CD4-positive, CD25-positive, alpha-beta regulatory T cell (primary cell): ENCODE results near the gene RPS6KA2. TPM values are rescaled to one million over a fixed set of nuclear protein-coding genes. Genes with fewer than 3 reads are reported as not detected.

ENCODE experiments used
- ATAC-seq, 2 donors: fragments of 150-1000 bp; cut with Tn5 transposase; one replicate each; pipeline ENCODE4 v1.10.0; 2021; ENCODE audit warnings: low read depth in 2 of 2, moderate number of reproducible peaks in 2 of 2, moderate library complexity in 1 of 2
- DNase-seq, 3 donors: peaks; one replicate each; pipeline versions ENCODE4 v3.0.0 to v3.0.0-alpha.2; 2012 to 2022; ENCODE audit warnings: mixed read lengths in 1 of 3
- H3K27ac ChIP-seq: one replicate; pipeline ENCODE4 v1.7.0; 2013; ENCODE audit warnings: mild to moderate bottlenecking, low read length; ENCODE audit not compliant: insufficient read depth, poor library complexity, severe bottlenecking
- H3K27me3 ChIP-seq: one replicate; pipeline ENCODE4 v1.7.0; 2013; ENCODE audit warnings: low read length; ENCODE audit not compliant: control insufficient read depth, insufficient read depth
- H3K36me3 ChIP-seq: one replicate; pipeline ENCODE4 v1.7.0; 2013; ENCODE audit warnings: mild to moderate bottlenecking, low read length, moderate library complexity; ENCODE audit not compliant: control insufficient read depth, insufficient read depth
- H3K4me1 ChIP-seq: 2 replicates; pipeline ENCODE4 v1.7.0; 2013; ENCODE audit warnings: mild to moderate bottlenecking, low read length; ENCODE audit not compliant: insufficient read depth, control insufficient read depth, poor library complexity, severe bottlenecking
- H3K4me3 ChIP-seq: one replicate; pipeline ENCODE4 v1.7.0; 2013; ENCODE audit warnings: low read depth, mild to moderate bottlenecking, low read length, moderate library complexity
- H3K9me3 ChIP-seq, 2 experiments: 1 replicate in 1 of 2; 2 replicates in 1 of 2; pipeline ENCODE4 v1.7.0; 2013; ENCODE audit warnings: low read length in 2 of 2, mild to moderate bottlenecking in 1 of 2, moderate library complexity in 1 of 2; ENCODE audit not compliant: control insufficient read depth in 2 of 2
- H3K27ac Mint-ChIP-seq, 3 donors: one replicate each; pipeline ENCODE4 v1.8.0; 2020 to 2022; ENCODE audit warnings: mild to moderate bottlenecking in 3 of 3, mixed read lengths in 3 of 3, moderate library complexity in 2 of 3
- H3K27me3 Mint-ChIP-seq: one replicate; pipeline ENCODE4 v1.8.0; 2022; ENCODE audit warnings: mild to moderate bottlenecking, mixed read lengths
- H3K36me3 Mint-ChIP-seq: one replicate; pipeline ENCODE4 v1.8.0; 2020; ENCODE audit warnings: mixed read lengths
- H3K4me1 Mint-ChIP-seq, 4 donors: one replicate each; pipeline ENCODE4 v1.8.0; 2020 to 2022; ENCODE audit warnings: mixed read lengths in 4 of 4, mild to moderate bottlenecking in 1 of 4
- H3K4me3 Mint-ChIP-seq, 4 donors: one replicate each; pipeline ENCODE4 v1.8.0; 2020 to 2022; ENCODE audit warnings: mild to moderate bottlenecking in 4 of 4, mixed read lengths in 4 of 4, moderate library complexity in 3 of 4
- H3K9me3 Mint-ChIP-seq, 7 donors: one replicate each; pipeline ENCODE4 v1.8.0; 2020 to 2022; ENCODE audit warnings: mixed read lengths in 7 of 7, mild to moderate bottlenecking in 3 of 7, moderate library complexity in 2 of 7
- polyA plus RNA-seq, 4 donors: library from polyadenylated mRNA; unstranded; fragments of 300-500 nt; fragmentation: Illumina TruSeq; gene quantifications; one replicate each; pipeline ENCODE4 v1.2.3, GENCODE V29; 2021
- total RNA-seq: library from RNA; stranded (reverse); gene quantifications from one replicate; pipeline ENCODE4 v1.2.3, GENCODE V29; 2022

Gene RPS6KA2
- total and polyA plus RNA-seq, 5 donors from 2014 or later = 3.3 to 7.4 (median 5.2) TPM

DNA sequence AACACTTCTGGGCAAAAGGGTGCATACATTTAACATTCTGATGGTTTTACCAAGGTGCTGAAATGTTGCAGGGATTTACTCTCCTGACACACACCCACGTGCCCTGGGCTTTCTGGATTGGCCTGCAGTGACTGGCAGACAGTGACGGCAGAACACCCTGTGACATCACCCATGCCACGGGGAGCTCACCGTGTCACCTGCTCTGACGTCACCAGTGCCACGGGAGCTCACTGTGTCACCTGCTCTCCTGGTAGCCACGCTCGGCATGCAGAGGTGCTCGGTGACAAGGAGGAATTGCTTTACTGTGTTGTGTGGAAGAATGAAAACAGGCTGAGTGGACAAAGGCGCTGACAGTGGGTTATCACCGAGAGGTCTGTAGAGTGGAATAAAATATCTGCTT lies 139.9 kb downstream of the RPS6KA2 start:
- H3K4me1 Mint-ChIP-seq = peaks cover 14 to 40% (median 31%) of the 10 kb centered on the region in 4 donors
- H3K4me3 Mint-ChIP-seq = peak overlapping the region; percentile 56 to 83 (median 73)
- H3K36me3 ChIP-seq = no peaks in the 10 kb centered on the region
- H3K4me3 ChIP-seq = peak overlapping the region; percentile 71
- no peaks in the 10 kb centered on the region for H3K9me3 ChIP-seq
- no peak for DNase-seq
- H3K27me3 ChIP-seq = no peaks in the 10 kb centered on the region
- peaks cover 23% of the 10 kb centered on the region for H3K4me1 ChIP-seq
- H3K27me3 Mint-ChIP-seq = no peaks in the 10 kb centered on the region
- peaks cover 14% of the 10 kb centered on the region for H3K36me3 Mint-ChIP-seq
- peak overlapping the region; percentile 78 for H3K27ac ChIP-seq
- peaks cover 0 to 2% (median 0%) of the 10 kb centered on the region in 7 donors for H3K9me3 Mint-ChIP-seq
- H3K27ac Mint-ChIP-seq = peak overlapping the region in 2 of 3 donors; percentile 92 to 96
- no peak for ATAC-seq

DNA sequence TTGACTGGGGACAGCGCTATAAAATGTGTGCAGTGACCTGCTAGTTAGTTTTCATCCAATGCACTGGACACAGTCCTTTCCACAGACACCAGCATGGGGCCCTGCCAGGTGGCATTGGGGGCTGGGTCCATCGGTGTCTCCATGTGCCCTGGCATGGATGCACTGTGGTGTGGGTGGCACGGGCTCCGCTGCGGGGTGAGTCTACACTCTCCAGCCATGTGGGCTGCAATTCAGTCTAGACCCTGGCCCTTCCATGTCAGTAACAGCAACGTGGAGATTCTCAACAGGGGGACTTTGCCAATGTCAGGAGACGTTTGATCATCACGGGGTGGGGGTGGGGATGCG lies 140.5 kb downstream of the RPS6KA2 start:
- no peak overlapping the region for H3K4me3 Mint-ChIP-seq
- H3K27ac ChIP-seq = no peak overlapping the region

GRCh38 chr6:166485651-166486535 lies 141.2 kb downstream of the RPS6KA2 start:
- DNase-seq (no peak), ATAC-seq (no peak)
- Mint-ChIP-seq H3K27me3 (no peaks in the 10 kb centered on the region), H3K4me1 (peaks cover 14 to 43% (median 28%) of the 10 kb centered on the region in 4 donors), H3K9me3 (peaks cover 0 to 2% (median 0%) of the 10 kb centered on the region in 7 donors), H3K36me3 (peaks cover 14% of the 10 kb centered on the region), H3K27ac (peak overlapping the region in 1 of 3 donors; percentile 67), H3K4me3 (no peak overlapping the region)
- no peak overlapping the region for H3K27ac ChIP-seq
- H3K4me3 ChIP-seq = no peak overlapping the region
- no peaks in the 10 kb centered on the region for H3K9me3 ChIP-seq
- no peaks in the 10 kb centered on the region for H3K27me3 ChIP-seq
- H3K4me1 ChIP-seq = peaks cover 23% of the 10 kb centered on the region
- H3K36me3 ChIP-seq = no peaks in the 10 kb centered on the region

More for the DNA sequence above, 140.5 kb downstream of the RPS6KA2 start:
- no peak for DNase-seq
- Histone ChIP-seq H3K9me3 (no peaks in the 10 kb centered on the region), H3K4me1 (peaks cover 23% of the 10 kb centered on the region), H3K4me3 (no peak overlapping the region), H3K36me3 (no peaks in the 10 kb centered on the region), H3K27me3 (no peaks in the 10 kb centered on the region)
- Mint-ChIP-seq H3K4me1 (peaks cover 14 to 43% (median 28%) of the 10 kb centered on the region in 4 donors), H3K27me3 (no peaks in the 10 kb centered on the region), H3K36me3 (peaks cover 14% of the 10 kb centered on the region), H3K9me3 (peaks cover 0 to 2% (median 0%) of the 10 kb centered on the region in 7 donors), H3K27ac (no peak overlapping the region)
- ATAC-seq = no peak

DNA sequence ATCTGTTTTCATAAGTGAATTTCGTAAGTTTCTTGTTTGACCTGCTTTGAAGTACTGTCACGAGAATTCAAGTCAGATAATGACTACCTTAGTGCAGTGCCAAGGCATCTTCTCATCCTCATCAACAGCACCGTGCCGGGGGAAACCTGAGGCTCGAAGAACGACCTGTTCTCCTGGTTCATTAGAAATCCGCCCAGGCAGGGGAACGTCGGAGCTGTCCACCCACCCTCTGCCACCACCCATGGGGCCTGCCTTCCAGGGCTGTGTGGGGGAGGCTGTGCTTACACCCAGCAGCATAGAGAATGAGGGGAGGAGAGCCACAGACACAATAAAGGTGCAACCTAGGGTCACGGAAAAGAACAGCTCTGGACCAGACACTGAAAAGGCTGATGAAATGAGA lies 142.2 kb downstream of the RPS6KA2 start:
- H3K27ac ChIP-seq = no peak overlapping the region
- H3K4me1 ChIP-seq = peaks cover 23% of the 10 kb centered on the region
- Mint-ChIP-seq H3K9me3 (peaks cover 0 to 2% (median 0%) of the 10 kb centered on the region in 7 donors), H3K27ac (peak overlapping the region in 1 of 3 donors; percentile 67), H3K36me3 (peaks cover 16% of the 10 kb centered on the region), H3K4me1 (peaks cover 10 to 38% (median 23%) of the 10 kb centered on the region in 4 donors), H3K27me3 (no peaks in the 10 kb centered on the region), H3K4me3 (no peak overlapping the region)
- ATAC-seq = no peak
- H3K36me3 ChIP-seq = no peaks in the 10 kb centered on the region
- no peaks in the 10 kb centered on the region for H3K27me3 ChIP-seq
- no peak overlapping the region for H3K4me3 ChIP-seq
- no peaks in the 10 kb centered on the region for H3K9me3 ChIP-seq
- no peak for DNase-seq

GRCh38 chr6:166483573-166484250 lies 143.3 kb downstream of the RPS6KA2 start:
- peaks cover 0 to 2% (median 0%) of the 10 kb centered on the region in 7 donors for H3K9me3 Mint-ChIP-seq
- DNase-seq (no peak), ATAC-seq (no peak)
- Histone ChIP-seq H3K4me3 (no peak overlapping the region), H3K36me3 (no peaks in the 10 kb centered on the region), H3K4me1 (peaks cover 20% of the 10 kb centered on the region), H3K27me3 (no peaks in the 10 kb centered on the region), H3K9me3 (no peaks in the 10 kb centered on the region), H3K27ac (no peak overlapping the region)
- H3K27me3 Mint-ChIP-seq = no peaks in the 10 kb centered on the region
- peaks cover 20% of the 10 kb centered on the region for H3K36me3 Mint-ChIP-seq
- peak overlapping the region in 1 of 3 donors; percentile 80 for H3K27ac Mint-ChIP-seq
- peaks cover 10 to 28% (median 15%) of the 10 kb centered on the region in 4 donors for H3K4me1 Mint-ChIP-seq
- no peak overlapping the region for H3K4me3 Mint-ChIP-seq

GRCh38 chr6:166483026-166483425 lies 144.0 kb downstream of the RPS6KA2 start:
- peaks cover 8 to 21% (median 10%) of the 10 kb centered on the region in 4 donors for H3K4me1 Mint-ChIP-seq
- no peak overlapping the region for H3K27ac Mint-ChIP-seq
- ATAC-seq = no peak
- Histone ChIP-seq H3K27me3 (no peaks in the 10 kb centered on the region), H3K9me3 (no peaks in the 10 kb centered on the region), H3K36me3 (no peaks in the 10 kb centered on the region), H3K4me1 (peaks cover 13% of the 10 kb centered on the region), H3K4me3 (no peak overlapping the region), H3K27ac (no peak overlapping the region)
- no peaks in the 10 kb centered on the region for H3K27me3 Mint-ChIP-seq
- peaks cover 0 to 2% (median 0%) of the 10 kb centered on the region in 7 donors for H3K9me3 Mint-ChIP-seq
- no peak for DNase-seq
- no peak overlapping the region for H3K4me3 Mint-ChIP-seq
- H3K36me3 Mint-ChIP-seq = peaks cover 18% of the 10 kb centered on the region

DNA sequence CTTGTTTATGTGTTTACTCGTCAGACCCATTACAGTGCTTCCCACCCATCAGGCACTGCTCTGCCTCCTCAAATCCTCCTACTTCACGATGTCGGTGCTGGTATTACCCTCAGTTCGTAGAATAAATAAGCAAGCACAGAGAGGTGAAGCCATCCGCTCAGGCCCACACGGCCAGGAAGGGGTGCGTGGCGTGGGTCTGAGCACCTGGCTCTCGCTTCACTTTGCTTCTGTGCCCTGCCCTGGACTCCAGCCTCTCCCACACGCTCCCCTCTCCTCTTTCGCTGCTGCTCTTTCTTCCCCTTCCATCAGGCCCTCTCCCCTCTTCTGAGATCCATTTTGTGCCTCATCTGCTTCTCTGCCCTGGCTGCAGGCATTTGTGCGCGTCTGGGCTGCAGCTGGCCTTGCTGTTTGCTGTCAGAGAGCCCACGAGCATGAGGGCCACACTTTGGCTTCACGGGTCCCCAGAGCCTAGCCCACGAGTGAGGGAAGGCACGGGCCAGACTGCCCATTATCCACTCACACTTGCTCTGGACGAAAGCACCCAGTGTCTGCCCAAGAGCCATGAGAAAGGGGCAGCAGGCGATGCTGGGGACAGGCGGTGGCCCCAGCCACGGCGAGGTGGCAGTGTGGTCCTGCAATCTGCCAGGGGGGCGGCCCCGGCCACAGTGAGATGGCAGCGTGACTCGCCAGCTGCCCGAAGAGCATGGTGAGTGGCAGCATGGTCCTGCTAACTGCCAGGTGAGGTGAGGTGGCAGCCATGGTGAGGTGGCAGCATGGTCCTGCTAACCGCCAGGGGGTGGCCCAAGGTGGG lies 148.1 kb downstream of the RPS6KA2 start:
- ATAC-seq (no peak), DNase-seq (no peak)
- no peaks in the 10 kb centered on the region for H3K27me3 Mint-ChIP-seq
- no peak overlapping the region for H3K4me3 Mint-ChIP-seq
- peaks cover 0 to 3% (median 0%) of the 10 kb centered on the region in 4 donors for H3K4me1 Mint-ChIP-seq
- Histone ChIP-seq H3K9me3 (no peaks in the 10 kb centered on the region), H3K36me3 (no peaks in the 10 kb centered on the region), H3K27ac (no peak overlapping the region), H3K27me3 (no peaks in the 10 kb centered on the region), H3K4me1 (no peaks in the 10 kb centered on the region), H3K4me3 (no peak overlapping the region)
- no peak overlapping the region for H3K27ac Mint-ChIP-seq
- peaks cover 0 to 1% (median 0%) of the 10 kb centered on the region in 7 donors for H3K9me3 Mint-ChIP-seq
- peaks cover 17% of the 10 kb centered on the region for H3K36me3 Mint-ChIP-seq
